Mesendoderm (in vitro differentiated cells): Measurements from ENCODE around the gene CRISP1.

ENCODE experiments used
- DNase-seq: peaks from one replicate; pipeline ENCODE4 v3.0.0; 2013
- H2AK5ac ChIP-seq: 2 replicates; pipeline ENCODE4 v1.6.1; 2013; ENCODE audit warnings: low read length, inconsistent platforms
- H2BK120ac ChIP-seq: 2 replicates; pipeline ENCODE4 v1.6.1; 2013; ENCODE audit warnings: low read depth, mild to moderate bottlenecking, low read length, moderate library complexity, mixed read lengths
- H2BK15ac ChIP-seq: replicated peaks from 2 replicates; pipeline ENCODE4 v1.6.1; 2013; ENCODE audit warnings: low read depth, mild to moderate bottlenecking, moderate library complexity
- H2BK5ac ChIP-seq: 2 replicates; pipeline ENCODE4 v1.6.1; 2013; ENCODE audit warnings: low read length, inconsistent platforms
- H3K18ac ChIP-seq: 2 replicates; pipeline ENCODE4 v1.6.1; 2013; ENCODE audit warnings: mild to moderate bottlenecking, low read length, mixed read lengths
- H3K23ac ChIP-seq: one replicate; pipeline ENCODE4 v1.6.1; 2013; ENCODE audit warnings: low read length
- H3K27ac ChIP-seq: 2 replicates; pipeline ENCODE4 v1.5.1; 2013; ENCODE audit warnings: low read depth, mild to moderate bottlenecking, inconsistent platforms, low read length, moderate library complexity
- H3K27me3 ChIP-seq: 2 replicates; pipeline ENCODE4 v1.6.1; 2013; ENCODE audit warnings: low read length, control low read depth, mild to moderate bottlenecking, inconsistent platforms; ENCODE audit not compliant: insufficient read depth, poor library complexity
- H3K36me3 ChIP-seq: 2 replicates; pipeline ENCODE4 v1.6.1; 2013; ENCODE audit warnings: low read length, inconsistent platforms; ENCODE audit not compliant: control insufficient read depth, insufficient read depth
- H3K4ac ChIP-seq: one replicate; pipeline ENCODE4 v1.6.1; 2013; ENCODE audit warnings: low read depth, mild to moderate bottlenecking, low read length, moderate library complexity
- H3K4me1 ChIP-seq: 2 replicates; pipeline ENCODE4 v1.6.1; 2013; ENCODE audit warnings: low read depth, low read length, inconsistent platforms; ENCODE audit not compliant: control insufficient read depth
- H3K4me2 ChIP-seq: 2 replicates; pipeline ENCODE4 v1.6.1; 2013; ENCODE audit warnings: low read length
- H3K4me3 ChIP-seq: 2 replicates; pipeline ENCODE4 v1.5.1; 2013; ENCODE audit warnings: mild to moderate bottlenecking, low read length
- H3K56ac ChIP-seq: one replicate; pipeline ENCODE4 v1.6.1; 2013; ENCODE audit warnings: low read length
- H3K79me1 ChIP-seq: 2 replicates; pipeline ENCODE4 v1.6.1; 2013; ENCODE audit warnings: low read length, inconsistent platforms
- H3K79me2 ChIP-seq: 2 replicates; pipeline ENCODE4 v1.6.1; 2013; ENCODE audit warnings: mild to moderate bottlenecking, low read length; ENCODE audit not compliant: control insufficient read depth, insufficient read depth
- H3K9ac ChIP-seq: 2 replicates; pipeline ENCODE4 v1.6.1; 2013; ENCODE audit warnings: low read length, inconsistent platforms
- H4K5ac ChIP-seq: one replicate; pipeline ENCODE4 v1.6.1; 2013; ENCODE audit warnings: low read length
- H4K8ac ChIP-seq: one replicate; pipeline ENCODE4 v1.6.1; 2013; ENCODE audit warnings: low read depth, mild to moderate bottlenecking, control low read depth, low read length, moderate library complexity
- WGBS: extraction: QIAGEN DNeasy Blood & Tissue Kit; methylation state at CpG from one replicate; pipeline ENCODE4 v1.1.7; 2013; ENCODE audit warnings: low lambda C conversion rate, missing lambda C conversion rate; ENCODE audit not compliant: insufficient coverage; ENCODE audit errors: extremely low coverage; 5-methylcytosine and 5-hydroxymethylcytosine counted together

Gene CRISP1

DNA sequence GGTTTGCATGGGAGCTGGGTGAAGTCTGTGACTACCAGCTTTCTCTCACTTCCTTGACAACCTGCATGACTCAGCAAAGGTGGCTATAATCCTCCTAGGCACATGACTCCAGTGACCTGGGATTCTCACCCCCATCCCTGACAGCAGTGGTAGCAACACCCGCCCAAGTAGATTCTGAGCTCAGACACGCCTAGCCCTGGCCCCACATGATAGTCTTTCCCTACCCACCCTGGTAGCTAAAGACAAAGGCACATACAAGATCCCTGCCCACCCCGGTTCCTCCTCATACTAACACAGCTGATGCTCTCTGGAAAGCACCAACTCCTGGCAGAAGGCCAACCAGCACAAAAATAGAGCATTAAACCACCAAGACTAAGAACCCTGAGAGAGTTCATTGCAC is 25.9 kb upstream of the CRISP1 start:
- Histone ChIP-seq H3K79me2 (no peaks in the 10 kb centered on the region), H4K5ac (no peak overlapping the region), H3K27ac (no peak overlapping the region), H3K4me1 (peaks cover 17% of the 10 kb centered on the region), H3K56ac (peak overlapping the region; percentile 49), H2BK5ac (peak overlapping the region; percentile 67), H3K23ac (no peak overlapping the region), H2BK15ac (no peak overlapping the region), H2AK5ac (no peak overlapping the region), H3K18ac (peak overlapping the region; percentile 56), H2BK120ac (no peak overlapping the region), H3K79me1 (no peaks in the 10 kb centered on the region), H3K4me2 (no peak overlapping the region), H3K4ac (no peak overlapping the region), H3K27me3 (no peaks in the 10 kb centered on the region), H3K4me3 (no peak overlapping the region), H4K8ac (no peak overlapping the region), H3K9ac (no peak overlapping the region), H3K36me3 (no peaks in the 10 kb centered on the region)
- no CpG with 5 or more reads among the region's 3 CpGs for WGBS
- peak; percentile 74 for DNase-seq

DNA sequence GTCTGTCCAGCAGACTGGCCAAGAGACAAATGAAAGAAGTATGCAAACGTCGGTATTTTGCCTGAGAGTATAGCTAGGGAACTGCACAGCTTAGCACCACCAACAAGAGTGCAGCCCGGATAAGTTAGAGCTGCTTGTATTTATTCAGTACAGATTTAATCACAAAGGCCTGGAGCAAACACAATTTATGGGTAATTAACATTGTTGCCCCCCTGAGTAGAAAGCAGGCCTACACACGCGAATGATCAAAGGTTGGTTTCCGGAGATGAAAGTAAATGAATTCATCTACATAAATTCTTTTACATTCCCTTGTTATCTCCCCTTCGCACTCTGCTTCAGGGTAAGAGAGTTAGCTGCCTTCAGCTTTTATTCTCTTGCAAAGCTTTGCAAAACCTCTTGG is 24.7 kb upstream of the CRISP1 start:
- no peak overlapping the region for H2BK15ac ChIP-seq
- H3K4me3 ChIP-seq, result no peak overlapping the region
- peak overlapping the region; percentile 73 for H2BK120ac ChIP-seq
- H3K4me2 ChIP-seq, result peak overlapping the region; percentile 6
- peaks cover 17% of the 10 kb centered on the region for H3K4me1 ChIP-seq
- no peaks in the 10 kb centered on the region for H3K36me3 ChIP-seq
- H4K8ac ChIP-seq, result no peak overlapping the region
- H3K23ac ChIP-seq, result no peak overlapping the region
- no peaks in the 10 kb centered on the region for H3K79me2 ChIP-seq
- H2AK5ac ChIP-seq, result no peak overlapping the region
- H3K18ac ChIP-seq, result peak overlapping the region; percentile 87
- peak overlapping the region; percentile 37 for H3K27ac ChIP-seq
- no peaks in the 10 kb centered on the region for H3K27me3 ChIP-seq
- DNase-seq, result peak; percentile 94
- H3K4ac ChIP-seq, result peak overlapping the region; percentile 31
- no peak overlapping the region for H4K5ac ChIP-seq
- H3K56ac ChIP-seq, result peak overlapping the region; percentile 35
- no CpG with 5 or more reads among the region's 7 CpGs for WGBS
- no peak overlapping the region for H2BK5ac ChIP-seq
- H3K9ac ChIP-seq, result no peak overlapping the region
- no peaks in the 10 kb centered on the region for H3K79me1 ChIP-seq

DNA sequence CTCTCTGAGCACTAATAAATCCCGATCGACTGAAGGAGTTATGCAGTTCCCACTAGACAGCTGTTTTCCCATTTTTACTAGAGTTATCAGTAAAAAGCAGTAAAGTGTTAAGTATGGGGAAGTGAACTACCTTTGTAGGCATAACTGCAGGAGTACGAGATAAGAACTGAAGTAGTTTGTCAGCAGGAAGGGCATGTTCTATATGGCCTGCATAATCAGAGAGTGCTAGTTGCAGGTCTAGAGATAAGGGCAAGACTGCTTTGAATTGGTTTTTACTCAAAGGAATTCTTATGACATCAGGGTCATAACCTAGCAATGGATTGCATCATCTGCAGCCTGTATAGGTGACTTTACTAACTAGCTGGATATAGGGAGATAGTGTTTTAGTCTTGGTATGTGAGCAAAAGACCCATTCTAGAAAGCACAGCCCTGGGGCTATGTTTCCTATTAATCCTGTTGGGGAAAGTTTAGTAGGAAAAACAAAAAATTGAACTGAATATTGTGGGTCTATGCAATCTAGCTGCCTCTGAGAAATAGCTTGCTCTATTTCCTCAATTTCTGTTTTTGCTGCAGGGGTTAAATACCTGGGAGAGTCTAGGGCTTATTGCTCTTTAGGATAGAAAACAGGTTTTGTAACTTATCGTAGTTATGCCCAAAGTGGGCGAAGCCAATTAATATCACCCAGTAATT is 22.6 kb upstream of the CRISP1 start:
- Histone ChIP-seq H2BK15ac (no peak overlapping the region), H3K4me2 (no peak overlapping the region), H2BK5ac (no peak overlapping the region), H4K5ac (no peak overlapping the region), H3K79me1 (no peaks in the 10 kb centered on the region), H3K56ac (no peak overlapping the region), H3K27ac (no peak overlapping the region), H3K27me3 (no peaks in the 10 kb centered on the region), H3K4me3 (no peak overlapping the region), H3K23ac (no peak overlapping the region), H3K36me3 (no peaks in the 10 kb centered on the region), H3K4me1 (peaks cover 17% of the 10 kb centered on the region), H3K4ac (no peak overlapping the region), H3K79me2 (no peaks in the 10 kb centered on the region), H3K9ac (no peak overlapping the region), H4K8ac (no peak overlapping the region), H2AK5ac (no peak overlapping the region), H3K18ac (no peak overlapping the region), H2BK120ac (no peak overlapping the region)
- DNase-seq, result peak; percentile 71
- whole genome bisulfite sequencing, result no CpG with 5 or more reads among the region's 5 CpGs

DNA sequence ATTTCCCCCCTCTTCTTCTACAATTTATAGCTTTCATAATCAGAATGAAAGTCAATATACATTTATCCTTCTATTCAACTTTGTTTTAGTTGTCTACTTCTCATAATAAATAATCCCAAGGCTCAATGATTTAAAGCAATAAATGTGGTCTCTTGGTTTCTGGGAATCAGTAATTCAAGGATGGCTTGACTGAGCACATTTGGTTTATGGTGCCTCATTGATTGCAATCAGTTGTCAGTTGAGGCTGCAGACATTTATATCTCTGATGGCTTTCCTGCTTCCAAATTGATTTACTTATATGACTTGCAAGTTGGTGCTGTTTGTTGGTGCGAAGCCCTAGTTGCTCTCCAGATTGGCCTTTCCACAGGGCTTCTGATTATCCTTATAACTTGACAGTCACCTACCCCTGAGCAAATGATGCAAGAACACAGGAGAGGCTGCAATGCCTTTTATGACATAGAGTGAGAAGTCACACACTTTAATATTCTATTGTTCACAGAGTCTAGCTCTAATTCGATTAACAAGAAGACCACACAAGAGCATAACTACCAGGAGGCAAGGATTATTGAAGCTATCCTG is 2.7 kb upstream of the CRISP1 start:
- no CpG with 5 or more reads among the region's 2 CpGs for WGBS
- no peak overlapping the region for H2BK120ac ChIP-seq
- H3K4me3 ChIP-seq, result no peak overlapping the region
- H3K4me2 ChIP-seq, result no peak overlapping the region
- no peak overlapping the region for H3K18ac ChIP-seq
- no peaks in the 10 kb centered on the region for H3K79me1 ChIP-seq
- no peak overlapping the region for H3K9ac ChIP-seq
- DNase-seq, result no peak
- no peaks in the 10 kb centered on the region for H3K27me3 ChIP-seq
- H2BK5ac ChIP-seq, result no peak overlapping the region
- no peaks in the 10 kb centered on the region for H3K36me3 ChIP-seq
- H4K8ac ChIP-seq, result no peak overlapping the region
- H3K56ac ChIP-seq, result no peak overlapping the region
- no peaks in the 10 kb centered on the region for H3K79me2 ChIP-seq
- no peaks in the 10 kb centered on the region for H3K4me1 ChIP-seq
- H3K4ac ChIP-seq, result no peak overlapping the region
- H3K27ac ChIP-seq, result no peak overlapping the region
- H2BK15ac ChIP-seq, result no peak overlapping the region
- no peak overlapping the region for H4K5ac ChIP-seq
- no peak overlapping the region for H2AK5ac ChIP-seq
- H3K23ac ChIP-seq, result no peak overlapping the region

DNA sequence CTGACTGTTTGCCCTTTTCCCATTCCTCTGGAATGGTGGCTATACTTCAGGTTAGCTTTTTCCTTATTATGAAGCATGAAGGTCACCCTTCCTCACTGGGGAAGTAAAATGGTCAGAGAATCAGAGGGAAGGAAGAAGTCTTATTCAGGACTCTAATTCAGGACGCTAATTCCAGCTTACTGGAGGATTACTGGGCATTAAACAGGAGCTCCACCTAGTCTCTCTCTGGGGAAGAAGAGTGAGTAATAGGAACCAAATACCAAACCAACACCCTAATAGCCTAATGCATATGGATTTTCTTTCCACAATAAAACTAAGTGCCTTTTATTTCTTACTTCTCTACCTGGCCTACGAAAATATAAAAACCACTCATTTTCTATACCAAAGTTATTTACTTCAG is 10.1 kb downstream of the CRISP1 start:
- Histone ChIP-seq H3K18ac (no peak overlapping the region), H3K4me1 (no peaks in the 10 kb centered on the region), H3K23ac (no peak overlapping the region), H2BK120ac (no peak overlapping the region), H3K36me3 (no peaks in the 10 kb centered on the region), H2AK5ac (no peak overlapping the region), H3K4ac (no peak overlapping the region), H3K79me2 (no peaks in the 10 kb centered on the region), H2BK15ac (no peak overlapping the region), H3K4me3 (no peak overlapping the region), H3K27me3 (no peaks in the 10 kb centered on the region), H3K79me1 (no peaks in the 10 kb centered on the region), H2BK5ac (no peak overlapping the region), H4K5ac (no peak overlapping the region), H3K27ac (no peak overlapping the region), H3K4me2 (no peak overlapping the region), H4K8ac (no peak overlapping the region), H3K56ac (no peak overlapping the region), H3K9ac (no peak overlapping the region)
- WGBS, result 57% methylated on average over 1 of the region's 2 CpGs
- no peak for DNase-seq

DNA sequence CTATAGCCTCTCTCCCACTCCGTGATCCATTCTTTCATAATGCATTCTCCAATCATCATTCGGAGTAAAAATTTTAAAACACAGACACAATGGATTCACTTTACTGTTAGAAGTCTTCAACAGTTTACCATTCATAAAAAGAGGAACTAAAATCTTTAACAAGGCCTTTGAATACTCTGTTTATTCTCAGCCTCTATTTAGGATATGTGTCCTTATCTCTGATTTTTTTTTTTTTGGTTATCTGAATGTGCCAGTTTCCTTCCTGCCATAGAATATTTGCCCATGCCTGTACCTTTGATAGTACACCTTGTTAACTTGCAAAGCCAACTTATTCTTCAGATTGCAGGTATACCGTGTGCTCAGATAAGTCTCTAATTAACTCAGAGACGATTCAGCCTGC is 11.1 kb downstream of the CRISP1 start:
- H3K36me3 ChIP-seq, result no peaks in the 10 kb centered on the region
- no peak overlapping the region for H4K5ac ChIP-seq
- H2AK5ac ChIP-seq, result no peak overlapping the region
- H3K79me1 ChIP-seq, result no peaks in the 10 kb centered on the region
- no peak overlapping the region for H2BK15ac ChIP-seq
- H2BK120ac ChIP-seq, result no peak overlapping the region
- H2BK5ac ChIP-seq, result no peak overlapping the region
- no peak overlapping the region for H3K56ac ChIP-seq
- no peak for DNase-seq
- no CpG with 5 or more reads among the region's 4 CpGs for WGBS
- no peak overlapping the region for H3K23ac ChIP-seq
- no peaks in the 10 kb centered on the region for H3K4me1 ChIP-seq
- H3K18ac ChIP-seq, result no peak overlapping the region
- no peaks in the 10 kb centered on the region for H3K79me2 ChIP-seq
- no peak overlapping the region for H3K27ac ChIP-seq
- H3K4me2 ChIP-seq, result no peak overlapping the region
- no peak overlapping the region for H3K4me3 ChIP-seq
- H4K8ac ChIP-seq, result no peak overlapping the region
- H3K4ac ChIP-seq, result no peak overlapping the region
- no peak overlapping the region for H3K9ac ChIP-seq
- H3K27me3 ChIP-seq, result no peaks in the 10 kb centered on the region
